Activated T-cell treated with anti-CD3 and anti-CD28 coated beads, Interleukin-2, amount 50 U/mL, for 48 hours (primary cell): Measurements from ENCODE around the gene CYP1A1.
"Not testable (repeated sequence)": the region's sequence is repeated elsewhere in the genome, so short reads cannot be mapped to it uniquely, and the experiment has no call there.

ENCODE experiments used
- DNase-seq, 2 experiments: peaks; one replicate each; pipeline ENCODE4 v3.0.0-alpha.2; 2020

CYP1A1 gene

DNA sequence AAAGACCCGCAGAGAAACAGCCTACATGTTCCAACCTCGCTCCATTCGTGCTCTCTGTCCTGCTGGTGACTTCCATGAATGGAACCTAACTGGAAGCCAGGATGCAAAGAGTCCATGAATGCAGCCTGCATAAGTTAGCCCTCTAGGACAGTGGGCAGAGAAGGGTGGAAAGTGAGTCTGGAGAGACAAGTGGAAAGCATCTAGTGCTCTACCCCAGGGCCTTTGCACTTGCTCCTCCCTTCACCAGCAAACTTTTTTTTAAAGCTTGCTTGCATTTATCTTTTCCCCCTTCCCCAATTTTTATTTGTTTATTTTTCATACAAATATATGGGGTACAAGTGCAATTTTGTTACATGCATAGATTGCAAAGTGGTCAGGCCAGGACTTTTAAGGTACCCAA lies 7.9 kb upstream of the CYP1A1 start:
- no peak for DNase-seq

DNA sequence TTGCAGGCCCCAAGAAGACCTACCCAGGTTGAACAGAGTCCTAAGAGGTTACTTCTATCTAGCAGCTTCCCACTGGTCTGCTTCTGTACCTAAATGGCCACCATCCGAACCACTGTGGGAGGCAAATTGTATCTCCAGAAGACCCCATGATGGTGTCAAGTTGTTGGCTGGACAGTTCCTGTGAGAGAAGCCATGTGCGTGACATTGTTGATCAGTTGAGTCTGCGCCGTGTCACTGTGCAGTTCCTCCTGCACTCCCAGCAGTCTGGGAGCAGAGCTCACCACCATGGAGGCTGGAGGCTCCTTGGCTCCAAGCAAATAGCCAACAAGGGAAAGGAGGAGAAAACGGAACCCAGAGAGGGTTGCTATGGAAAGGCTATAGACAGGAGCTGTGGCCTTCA lies 7.5 kb upstream of the CYP1A1 start:
- DNase-seq: no peak

DNA sequence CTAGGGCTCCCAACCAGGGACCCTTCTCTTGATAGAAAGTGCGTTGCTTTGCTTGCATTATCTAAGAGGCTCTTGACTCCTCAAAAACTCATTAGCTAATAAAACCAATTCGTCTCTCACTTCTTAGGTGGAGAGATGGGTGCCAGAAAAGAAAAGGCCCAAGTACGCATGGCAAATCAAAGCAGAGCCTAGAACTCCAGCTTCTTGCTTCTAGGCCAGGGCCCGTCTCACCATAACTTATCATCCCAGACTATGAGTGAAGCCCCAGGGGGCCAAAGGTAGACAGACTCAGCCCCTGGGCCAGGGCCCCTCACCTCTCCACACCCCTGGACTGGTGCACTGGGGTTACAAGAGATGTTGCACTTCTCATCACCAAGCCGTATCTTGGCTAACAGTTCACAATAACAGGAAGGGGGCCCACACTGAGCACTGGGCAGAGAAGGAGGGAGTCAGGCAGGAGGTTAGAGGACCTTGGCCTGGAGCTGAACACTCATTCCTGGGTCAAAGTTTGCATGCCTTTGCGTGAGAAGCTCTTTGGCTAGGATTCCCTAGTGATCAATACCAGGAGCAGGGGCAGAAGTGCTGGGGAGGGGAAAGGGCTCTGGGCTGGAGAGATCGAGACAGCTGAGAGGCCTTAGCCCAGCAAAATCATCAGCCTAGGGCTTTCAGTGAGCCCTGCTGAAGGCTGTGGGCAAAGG lies 5.4 kb upstream of the CYP1A1 start:
- no peak for DNase-seq

DNA sequence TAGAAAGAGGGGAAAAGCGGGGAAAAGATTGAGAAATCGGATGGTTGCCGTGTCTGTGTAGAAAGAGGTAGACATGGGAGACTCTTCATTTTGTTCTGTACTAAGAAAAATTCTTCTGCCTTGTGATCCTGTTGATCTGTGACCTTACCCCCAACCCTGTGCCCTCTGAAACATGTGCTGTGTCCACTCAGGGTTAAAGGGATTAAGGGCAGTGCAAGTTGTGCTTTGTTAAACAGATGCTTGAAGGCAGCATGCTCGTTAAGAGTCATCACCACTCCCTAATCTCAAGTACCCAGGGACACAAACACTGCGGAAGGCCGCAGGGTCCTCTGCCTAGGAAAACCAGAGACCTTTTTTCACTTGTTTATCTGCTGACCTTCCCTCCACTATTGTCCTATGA lies 4.0 kb upstream of the CYP1A1 start:
- not testable (repeated sequence) for DNase-seq

DNA sequence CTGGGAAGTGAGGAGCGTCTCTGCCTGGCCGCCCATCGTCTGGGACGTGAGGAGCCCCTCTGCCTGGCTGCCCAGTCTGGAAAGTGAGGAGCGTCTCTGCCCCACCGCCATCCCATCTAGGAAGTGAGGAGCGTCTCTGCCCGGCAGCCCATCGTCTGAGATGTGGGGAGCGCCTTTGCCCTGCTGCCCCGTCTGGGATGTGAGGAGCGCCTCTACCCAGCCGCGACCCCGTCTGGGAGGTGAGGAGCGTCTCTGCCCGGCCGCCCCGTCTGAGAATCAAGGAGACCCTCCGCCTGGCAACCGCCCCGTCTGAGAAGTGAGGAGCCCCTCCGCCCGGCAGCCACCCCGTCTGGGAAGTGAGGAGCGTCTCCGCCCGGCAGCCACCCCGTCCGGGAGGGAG lies 3.4 kb upstream of the CYP1A1 start:
- not testable (repeated sequence) for DNase-seq

DNA sequence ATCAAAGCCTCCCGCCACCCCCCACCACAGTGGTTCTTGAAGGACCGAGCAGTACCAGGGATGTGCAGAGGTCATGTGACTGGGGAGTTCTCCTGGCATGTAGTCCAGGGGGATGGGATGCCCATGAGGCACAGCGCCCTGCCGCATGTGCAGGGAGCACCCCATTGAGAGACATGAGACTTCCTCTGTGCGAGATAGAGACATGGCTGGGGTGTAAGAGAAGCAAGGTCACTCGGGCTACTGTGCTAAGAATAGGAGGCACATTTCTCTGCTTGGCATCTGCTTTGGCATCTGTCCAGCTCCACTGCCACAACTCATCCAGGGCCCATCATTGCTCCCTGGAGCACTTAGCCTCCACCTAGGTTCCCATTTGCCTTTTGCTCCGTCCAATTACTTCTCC lies 2.4 kb upstream of the CYP1A1 start:
- DNase-seq: no peak

DNA sequence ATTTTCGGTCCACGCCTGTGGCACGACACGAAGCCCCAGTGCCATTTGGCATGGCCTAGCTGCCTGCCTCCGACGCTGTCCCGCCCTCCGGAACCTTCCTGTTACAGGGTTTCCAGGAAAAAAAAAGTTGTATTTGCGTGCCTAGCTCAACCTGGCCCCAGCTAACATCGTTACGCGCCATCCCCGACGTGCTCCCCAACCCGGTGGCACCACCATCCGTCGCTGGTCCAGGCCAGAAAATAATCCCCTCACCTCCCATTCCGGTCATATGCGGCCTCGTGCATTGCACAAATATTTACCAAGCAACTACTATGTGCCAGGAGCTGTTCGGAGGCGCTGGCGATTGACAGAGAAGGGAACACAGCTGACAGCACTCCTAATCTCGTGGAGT lies 1.4 kb upstream of the CYP1A1 start:
- no peak for DNase-seq

DNA sequence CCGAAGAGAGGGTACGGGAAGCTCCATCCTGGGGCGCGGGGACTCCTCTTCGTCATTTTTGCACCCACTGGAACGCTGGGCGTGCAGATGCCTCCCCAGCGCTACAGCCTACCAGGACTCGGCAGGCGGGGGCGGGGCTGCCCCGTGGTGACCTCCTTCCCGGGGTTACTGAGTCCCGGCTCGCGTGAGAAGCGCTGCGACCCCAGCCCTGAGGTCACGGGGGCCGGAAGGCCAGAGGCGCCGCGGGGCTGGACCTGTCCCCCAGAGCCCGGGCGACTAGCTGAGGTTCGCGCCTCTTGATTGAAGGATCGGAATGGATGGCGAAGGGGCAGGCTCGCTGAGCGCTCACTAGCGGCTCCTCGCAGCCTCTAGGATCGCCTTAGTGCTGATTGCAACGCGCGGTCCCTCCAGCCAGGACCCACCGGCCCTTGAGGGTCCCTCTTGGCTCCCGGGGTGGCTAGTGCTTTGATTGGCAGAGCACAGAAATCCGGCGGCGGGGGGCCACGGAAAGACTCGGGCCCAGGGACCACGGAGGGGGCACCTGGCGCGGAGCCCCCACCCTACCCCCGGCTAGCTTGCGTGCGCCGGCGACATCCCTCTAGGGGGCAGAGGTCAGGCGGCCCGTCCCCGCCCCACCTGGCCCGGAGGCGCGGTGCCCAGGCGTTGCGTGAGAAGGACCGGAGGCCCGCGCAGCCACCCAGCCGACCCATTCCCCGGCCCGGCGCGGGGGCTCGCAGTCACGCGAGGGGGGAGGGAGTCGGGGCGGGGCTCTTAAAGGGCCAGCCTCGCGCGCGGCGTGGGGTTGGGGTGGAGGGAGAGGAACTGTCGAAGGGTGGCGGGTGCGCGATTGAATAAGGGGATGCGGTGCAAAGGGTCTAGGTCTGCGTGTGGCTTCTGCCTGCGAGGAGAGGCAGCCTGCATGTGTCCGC lies 781 bp upstream of the CYP1A1 start:
- peak; percentile 78 to 81 for DNase-seq

DNA sequence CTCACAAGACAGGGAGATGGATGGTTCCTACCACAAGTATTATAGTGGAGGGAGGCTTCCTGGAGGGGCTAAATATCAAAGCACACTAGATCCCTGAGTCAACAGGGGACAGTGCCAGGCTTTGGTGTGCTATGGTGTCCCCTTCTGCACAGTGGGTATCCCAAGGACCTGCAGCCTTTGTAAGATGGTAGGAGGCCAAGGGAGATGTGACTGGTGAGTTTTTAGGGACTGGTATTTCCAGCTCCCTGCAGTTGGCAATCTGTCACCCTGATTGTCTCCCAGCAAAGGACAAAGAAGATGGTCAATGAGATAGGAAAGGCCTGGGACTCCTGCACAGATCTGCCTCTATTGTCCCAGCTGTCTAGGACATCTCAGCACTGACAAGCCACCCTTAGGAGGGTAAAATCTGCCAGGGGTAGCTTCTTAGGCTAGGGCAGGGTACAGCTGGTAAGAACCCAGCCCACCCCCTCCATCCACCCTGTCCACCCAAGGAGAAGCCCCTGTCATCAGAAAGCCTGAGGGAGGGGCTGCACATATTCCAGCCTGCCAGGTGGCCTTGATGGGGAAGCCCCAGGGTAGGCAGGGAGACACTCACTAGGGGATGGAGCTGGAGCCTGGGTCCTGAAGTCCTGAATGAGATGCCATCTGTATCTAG lies 631 bp downstream of the CYP1A1 start:
- no peak for DNase-seq

DNA sequence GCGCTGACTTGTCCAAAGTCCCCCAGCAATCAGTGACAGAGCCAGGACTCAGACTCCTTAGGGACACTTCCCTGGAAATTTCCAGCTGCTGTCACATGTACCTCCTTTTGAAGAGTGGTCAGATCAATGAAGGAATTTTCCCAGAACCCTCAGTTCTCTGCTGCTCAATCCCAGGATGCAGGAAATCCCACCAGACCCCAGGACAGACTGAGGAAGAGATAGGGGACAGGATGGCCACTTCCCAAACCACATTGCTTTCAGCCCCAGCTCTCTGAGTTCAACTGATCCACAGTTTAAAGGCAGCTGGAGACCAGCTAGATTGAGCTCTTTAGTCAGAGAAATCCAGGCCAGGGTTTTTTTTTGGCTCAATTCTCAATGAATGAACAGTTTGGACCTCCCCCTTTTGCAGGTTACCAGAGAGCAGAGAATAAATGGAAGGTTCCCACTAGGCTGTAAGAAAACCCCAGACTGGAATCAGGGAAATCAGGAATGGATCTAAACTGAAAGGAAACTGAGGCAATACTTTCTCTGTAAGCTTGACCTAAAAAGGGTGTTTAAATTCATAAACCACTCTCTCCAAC lies 1.5 kb downstream of the CYP1A1 start:
- DNase-seq: no peak

DNA sequence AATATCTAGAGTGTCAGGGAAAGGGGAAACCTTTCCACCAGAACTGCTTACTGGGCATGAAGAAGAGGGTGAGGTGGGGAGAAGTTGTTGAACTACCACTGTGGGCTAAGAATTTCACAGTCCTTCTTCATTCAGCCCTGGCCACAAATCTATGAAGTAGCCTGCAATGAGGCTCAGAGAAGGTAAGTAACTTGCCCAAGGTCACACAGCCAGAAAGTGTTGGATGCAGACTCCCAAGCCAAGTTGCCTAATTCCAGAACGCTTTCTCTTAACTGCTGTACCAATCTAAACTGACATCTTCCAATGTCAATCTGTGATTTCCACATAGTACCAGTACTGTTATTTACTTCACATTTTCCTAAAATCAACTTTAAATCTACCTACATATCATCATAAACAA lies 2.1 kb downstream of the CYP1A1 start:
- no peak for DNase-seq

DNA sequence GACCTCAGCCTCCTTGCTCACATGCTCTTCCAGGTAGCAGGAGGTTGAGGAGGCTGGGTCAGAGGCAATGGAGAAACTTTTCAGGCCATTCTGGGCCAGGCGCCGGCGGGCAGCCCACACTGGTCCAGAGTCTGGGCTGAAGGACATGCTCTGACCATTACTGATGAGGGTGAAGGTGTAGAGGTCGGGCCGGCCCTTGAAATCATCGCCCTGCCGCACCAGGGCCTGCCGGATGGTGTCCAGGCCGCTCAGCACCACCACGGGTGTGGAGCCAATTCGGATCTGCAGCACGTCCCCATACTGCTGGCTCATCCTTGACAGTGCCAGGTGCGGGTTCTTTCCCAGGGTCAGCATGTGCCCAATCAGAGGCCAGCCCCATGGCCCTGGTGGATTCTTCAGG lies 2.7 kb downstream of the CYP1A1 start:
- DNase-seq: no peak

DNA sequence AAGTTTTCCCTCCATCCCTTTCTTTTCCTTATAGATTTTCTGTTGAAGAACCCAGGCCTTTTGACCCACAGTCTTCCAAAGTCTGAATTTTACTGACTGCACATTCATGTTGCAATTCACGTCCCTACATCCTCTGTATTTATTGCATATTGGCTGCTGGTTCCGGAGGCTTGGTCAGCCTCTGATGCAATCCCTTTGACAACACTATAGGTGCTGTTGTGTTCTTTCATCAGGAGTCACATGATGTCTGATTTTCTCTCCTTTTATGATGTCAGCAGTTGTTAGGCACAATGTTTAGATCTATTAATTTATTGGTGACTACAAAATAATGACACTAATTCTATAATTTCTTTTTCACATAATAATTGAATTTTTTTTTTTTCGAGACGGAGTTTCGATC lies 8.7 kb downstream of the CYP1A1 start:
- DNase-seq: no peak

DNA sequence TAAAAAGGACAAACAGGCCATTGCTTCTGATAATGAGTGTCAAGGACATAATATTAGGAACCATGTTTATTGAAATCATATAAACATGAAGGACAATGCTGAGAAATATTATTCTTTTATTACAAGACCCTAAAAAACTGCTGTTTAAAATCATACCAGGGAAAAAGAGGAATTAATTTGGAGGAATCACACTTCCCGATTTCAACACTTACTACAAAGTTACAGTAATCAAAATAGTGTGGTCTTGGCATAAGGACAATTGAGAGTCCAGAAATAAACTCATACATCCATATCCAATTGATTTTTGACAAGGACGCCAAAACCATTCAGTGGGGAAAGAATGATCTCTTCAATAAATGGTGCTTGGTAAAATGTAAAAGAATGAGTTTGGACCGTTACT lies 13.0 kb downstream of the CYP1A1 start:
- no peak for DNase-seq

DNA sequence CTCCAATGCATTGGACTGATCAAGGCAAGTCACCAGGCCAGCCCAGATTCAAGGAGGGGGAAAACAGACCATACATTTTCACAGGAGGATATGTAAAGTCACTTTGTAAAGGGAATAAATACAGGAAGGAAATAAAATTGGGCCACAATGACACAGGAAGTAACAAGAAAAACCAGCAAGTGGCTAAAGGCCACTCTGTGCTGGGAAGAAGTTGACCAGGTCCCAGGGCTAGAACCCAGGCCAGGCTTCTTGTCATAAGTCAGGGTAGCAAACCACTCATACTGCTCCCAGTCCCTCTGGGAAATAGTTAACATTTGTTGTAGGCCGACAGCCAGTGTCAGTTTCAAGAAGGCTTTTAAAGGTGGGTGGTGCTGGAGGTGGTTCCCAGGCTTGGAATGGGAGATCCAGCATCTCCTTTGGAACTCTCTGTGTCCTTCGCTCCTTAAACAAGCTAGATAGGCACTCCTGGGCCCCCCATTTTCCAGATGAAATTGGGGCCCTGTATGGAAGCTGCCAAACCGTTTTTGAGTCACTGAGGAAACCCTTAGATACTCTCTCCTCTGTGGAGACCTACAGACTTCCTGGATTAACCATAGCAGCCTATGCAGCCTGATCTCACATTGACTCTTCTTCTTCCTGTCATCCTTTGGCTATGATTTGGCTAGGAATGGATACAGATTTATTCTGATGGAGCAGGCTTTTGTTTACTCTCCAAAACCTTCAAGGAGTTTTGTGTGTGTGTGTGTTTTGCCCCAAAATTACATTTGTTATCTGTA lies 14.8 kb downstream of the CYP1A1 start:
- DNase-seq: no peak

DNA sequence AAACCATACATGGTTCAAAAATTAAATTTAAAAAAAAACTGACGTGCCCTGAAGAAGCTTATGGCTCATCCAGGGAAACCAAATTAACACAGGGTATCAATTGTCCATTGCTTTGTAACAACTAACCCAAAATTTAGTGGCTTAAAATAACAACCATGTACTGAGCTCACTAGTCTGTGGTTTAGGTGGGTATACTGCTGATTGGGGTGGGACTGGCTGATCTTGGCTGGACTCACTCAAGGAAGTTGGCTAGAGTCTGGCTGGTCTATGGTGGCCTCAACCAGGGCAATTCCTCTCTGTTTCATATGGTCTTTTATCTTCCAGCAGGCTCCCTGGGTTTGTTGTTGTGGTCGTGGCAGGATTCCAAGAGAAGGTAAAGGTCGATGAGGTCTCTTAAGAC lies 15.4 kb downstream of the CYP1A1 start:
- no peak for DNase-seq

DNA sequence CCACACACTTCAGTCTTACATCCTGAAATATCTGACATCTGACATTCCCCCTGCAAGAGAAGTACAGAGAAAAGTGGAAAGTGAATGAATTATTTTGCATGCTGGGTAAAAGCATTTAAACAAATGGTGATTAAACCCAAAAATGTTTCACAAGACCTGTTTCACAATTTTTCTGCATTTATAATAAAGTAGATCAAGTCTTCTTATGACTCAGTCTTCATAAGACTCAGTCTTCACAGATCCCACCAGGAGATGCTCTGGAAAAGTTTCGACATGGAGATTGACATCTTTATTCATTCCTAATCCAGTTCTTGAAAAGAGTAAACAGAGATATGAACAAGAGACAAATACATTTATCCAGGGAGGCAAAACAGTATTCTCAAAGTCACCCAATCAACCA lies 16.3 kb downstream of the CYP1A1 start:
- no peak for DNase-seq

DNA sequence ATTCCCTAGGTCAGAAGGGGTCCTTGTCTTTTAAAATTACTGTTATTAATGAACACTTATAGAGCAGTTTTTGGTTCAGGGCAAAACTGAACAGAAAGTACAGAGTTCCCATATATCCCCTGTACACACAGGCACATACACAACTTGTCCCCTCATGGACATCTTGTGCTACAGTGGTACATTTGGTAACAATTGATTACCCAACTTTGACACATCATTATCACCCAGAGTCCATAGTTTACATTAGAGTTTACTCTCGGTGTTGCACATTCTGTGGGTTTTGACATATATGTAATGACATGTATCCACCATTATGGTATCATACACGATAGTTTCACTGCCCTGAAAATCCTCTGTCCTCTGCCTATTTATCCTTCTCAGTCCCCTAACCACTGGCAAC lies 28.5 kb downstream of the CYP1A1 start:
- no peak for DNase-seq

DNA sequence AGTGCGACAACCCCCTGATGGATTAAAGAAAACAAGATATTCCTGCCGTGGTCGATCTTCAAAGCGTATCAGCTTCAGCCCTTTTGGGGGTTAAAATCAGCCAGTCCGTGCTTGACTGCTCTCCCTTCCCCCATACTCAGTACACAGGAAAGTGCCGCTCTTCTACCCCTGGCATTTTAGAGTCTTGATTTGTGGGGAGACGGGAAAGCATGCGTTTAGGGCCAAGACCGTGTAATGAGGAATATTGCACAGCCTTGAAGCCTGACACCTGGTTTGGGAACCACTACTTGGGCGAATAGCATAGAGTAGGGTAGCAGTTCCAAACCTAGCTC lies 29.0 kb downstream of the CYP1A1 start:
- no peak for DNase-seq

DNA sequence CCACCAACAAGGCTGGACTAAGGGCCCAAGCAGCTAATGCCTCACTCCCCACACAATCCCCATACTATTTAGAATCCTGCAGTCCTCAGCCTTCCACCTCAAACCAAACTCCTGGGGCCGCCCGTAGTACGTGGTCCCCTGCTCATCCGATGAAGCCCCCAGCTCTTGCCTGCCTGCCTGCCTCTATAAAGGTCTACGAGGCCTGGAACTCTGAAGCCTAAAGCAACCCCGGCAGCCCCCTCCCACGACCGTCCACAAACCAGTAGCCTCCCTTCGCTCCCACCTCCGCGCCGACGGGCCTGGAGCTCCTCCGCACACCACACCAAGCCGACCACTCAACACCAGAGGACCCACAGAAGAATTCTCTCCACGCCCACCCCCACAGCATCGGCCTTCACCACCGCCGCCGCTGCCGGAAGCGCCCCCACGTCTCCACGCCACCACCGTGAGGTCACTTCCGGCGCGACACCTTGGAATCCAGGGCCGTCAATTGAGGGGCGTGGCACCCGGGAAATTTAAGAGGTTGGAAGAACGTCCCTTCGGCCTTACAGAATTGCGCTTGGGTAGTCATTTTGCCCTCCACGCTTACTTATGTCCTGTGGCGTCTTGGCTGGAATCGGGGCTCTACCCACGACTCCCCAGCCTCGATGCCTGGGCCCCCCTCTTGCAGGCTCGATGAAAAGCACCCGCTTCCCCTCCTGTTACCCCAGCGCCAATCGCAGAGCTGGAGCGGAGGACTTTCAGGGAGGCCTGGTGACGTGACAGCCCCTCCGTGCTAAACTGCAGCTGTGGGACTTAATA lies 29.5 kb downstream of the CYP1A1 start, which contains the start of gene EDC3:
EDC3 (minus strand) TSS at position 428 of the 801 bp plus-strand sequence. CDS start 20,900 bp downstream, outside the sequence.
- peak; percentile 90 to 91 for DNase-seq

DNA sequence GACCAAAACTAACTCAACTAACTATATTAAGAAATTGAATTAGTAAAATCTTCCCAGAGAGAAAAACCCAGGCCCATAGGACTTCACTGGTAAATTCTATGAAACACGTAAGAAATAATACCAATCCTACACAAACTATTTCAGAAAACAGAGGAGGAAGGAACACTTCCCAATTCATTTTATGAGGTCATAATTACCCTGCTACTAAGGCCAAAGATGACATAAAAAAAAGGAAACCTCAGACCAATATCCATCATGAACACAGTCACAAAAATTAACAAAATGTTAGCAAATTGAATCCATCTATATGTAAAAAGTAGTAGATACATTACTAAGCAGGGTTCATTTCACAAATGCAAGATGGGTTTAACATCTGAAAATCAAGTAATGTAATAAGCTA lies 33.0 kb downstream of the CYP1A1 start:
- no peak for DNase-seq

DNA sequence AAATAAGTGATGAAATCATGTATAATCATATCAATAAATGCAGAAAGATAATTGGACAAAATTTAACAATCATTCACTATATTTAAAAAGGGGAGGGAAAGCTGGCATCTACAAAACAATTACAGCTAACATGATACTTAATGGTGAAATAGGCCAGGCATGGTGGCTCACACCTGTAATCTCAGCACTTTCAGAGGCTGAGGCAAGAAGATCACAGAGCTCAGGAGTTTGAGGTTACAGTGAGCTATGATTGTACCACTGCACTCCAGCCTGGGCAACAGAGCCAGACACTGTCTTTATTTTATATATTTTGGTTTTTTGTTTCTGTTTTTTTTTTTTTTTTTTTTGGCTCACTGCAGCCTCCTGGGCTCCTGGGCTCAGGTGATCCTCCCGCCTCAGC lies 41.6 kb downstream of the CYP1A1 start:
- DNase-seq: no peak
